ENCODE results near the gene CCDC142.
A peak's percentile ranks its signal among the peaks of the same experiment; 100 is the strongest.

The CCDC142 gene

GRCh38 chr2:74500578-74500946 is 17.8 kb upstream of the CCDC142 start:
- Histone ChIP-seq H3K4me3 (no peak overlapping the region), H3K27ac (no peak overlapping the region)
- TF ChIP-seq CTCF (IDR thresholded peaks at IDR 0.05): no peak
- DNase-seq (ENCODE audit: low spot score): no peak

DNA sequence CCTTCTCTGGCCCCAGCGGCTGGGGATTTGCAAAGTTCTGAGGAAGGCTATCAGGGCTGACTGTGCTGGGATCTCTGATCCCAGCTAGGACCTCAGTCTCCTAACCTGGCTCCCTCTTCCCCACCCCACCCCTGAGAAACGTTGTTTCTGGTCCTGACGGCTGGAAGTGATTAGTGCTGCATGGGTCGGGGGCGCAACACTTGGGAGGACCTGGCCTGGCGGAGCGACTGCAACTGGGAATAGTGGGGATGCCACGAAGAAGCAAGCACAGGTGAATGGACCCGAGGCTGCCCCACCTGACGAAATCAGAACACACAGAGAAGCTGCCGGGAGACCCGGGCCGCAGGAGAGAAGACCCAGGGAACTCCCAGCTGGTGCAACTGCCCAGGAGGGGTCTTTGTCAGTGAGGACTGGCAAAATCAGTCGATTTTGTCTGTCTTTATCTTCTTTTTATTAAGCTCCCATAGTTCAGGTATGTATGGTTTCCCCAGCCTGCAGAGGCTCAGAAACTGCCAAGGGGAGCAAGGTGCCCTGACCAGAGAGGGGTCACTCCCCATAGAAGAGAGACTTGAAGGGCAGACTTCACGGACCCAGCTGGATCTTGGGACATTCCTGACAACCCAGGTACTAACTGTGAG is 17.3 kb upstream of the CCDC142 start:
- H3K27ac ChIP-seq: no peak overlapping the region
- TF ChIP-seq CTCF (IDR thresholded peaks at IDR 0.05): no peak
- DNase-seq (ENCODE audit: low spot score): peak; percentile 67
- no peak overlapping the region for H3K4me3 ChIP-seq

DNA sequence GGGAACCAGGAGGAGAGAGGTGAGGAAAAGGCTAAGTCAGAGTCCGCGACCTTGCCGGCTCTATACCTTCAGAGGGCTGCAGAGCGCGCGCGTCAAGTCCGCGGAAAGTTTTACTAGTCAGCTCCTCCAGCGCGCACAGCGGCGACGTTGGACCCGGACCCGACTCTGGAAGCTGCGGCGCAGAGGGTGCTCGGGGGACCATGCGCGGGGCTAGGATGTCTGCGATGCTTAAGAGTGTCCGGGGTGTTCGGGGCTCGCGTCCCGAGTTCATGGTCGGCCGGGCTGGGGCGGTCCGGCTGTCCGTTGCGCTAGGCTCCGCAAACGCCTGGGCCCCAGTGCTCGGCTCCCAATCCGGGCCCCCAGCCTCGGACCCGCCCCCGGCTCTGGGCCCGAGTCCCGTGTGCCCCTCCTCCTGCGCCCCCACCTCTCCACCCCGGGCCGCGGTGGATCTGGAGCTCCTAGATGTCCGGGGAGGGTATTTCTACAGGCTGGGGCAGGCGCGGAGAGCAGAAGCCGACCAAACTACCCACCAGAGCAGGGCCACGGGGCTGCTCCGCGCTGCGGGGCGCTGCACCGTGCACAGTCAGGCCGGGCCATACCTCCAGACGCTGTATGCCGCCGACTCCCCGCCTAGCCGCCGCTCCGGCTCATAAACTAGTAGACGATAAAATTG is 16.6 kb upstream of the CCDC142 start, which contains the start of gene LBX2:
TSS of gene LBX2 (minus strand) at position 337 of the 673 bp plus-strand sequence. CDS start at position 271, 66 bp downstream.
- no peak for TF ChIP-seq CTCF (IDR thresholded peaks at IDR 0.05)
- no peak within 1 kb of the TSS for H3K27ac ChIP-seq
- DNase-seq (ENCODE audit: low spot score): no peak
- peak within 1 kb of the TSS; percentile 65 for H3K4me3 ChIP-seq

DNA sequence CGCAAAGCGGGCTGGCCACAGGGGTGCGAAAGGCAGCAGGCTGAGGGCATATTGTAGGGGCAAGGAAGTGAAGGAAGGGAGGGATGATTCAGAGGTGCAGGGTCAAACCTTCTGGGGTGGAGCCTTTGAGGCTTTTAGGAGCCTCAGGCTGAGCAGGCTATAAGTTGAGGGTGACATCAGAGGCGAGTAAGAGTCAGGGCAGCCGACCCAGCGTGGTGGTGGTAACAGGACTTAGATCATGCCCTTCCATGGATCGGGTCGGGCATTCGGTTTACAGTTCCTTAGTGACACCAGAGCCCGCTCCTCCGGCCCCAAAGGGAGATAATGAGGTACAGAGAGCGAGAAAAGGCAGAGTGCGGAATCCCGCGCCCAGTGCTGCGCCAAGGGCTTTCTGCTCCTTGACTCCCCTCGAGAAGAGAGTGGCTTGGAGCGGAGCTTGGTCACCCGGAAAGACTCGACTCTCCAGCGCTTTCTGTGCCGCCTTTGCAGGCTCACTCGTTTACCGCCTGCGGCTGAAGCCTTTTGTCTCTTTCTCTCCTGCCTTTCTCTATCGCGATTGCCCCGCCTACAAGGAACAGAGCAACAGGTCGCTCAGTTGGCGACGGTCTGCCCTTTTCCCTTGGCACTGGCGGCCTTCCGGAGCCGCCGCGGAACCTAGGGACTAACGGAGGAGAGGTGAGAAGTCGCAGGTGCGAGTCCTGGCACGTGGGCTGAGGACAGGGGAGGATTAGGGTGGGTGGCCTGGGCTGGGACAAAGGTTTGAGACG is 15.9 kb upstream of the CCDC142 start:
- TF ChIP-seq CTCF (IDR thresholded peaks at IDR 0.05): no peak
- H3K4me3 ChIP-seq: peak overlapping the region; percentile 65
- DNase-seq (ENCODE audit: low spot score): peak; percentile 63
- H3K27ac ChIP-seq: no peak overlapping the region

- Histone ChIP-seq H3K27ac (no peak overlapping the region), H3K4me3 (peak overlapping the region; percentile 65)
- no peak for TF ChIP-seq CTCF (IDR thresholded peaks at IDR 0.05)
- peak; percentile 72 for DNase-seq (ENCODE audit: low spot score)
Measured at GRCh38 chr2:74497777-74498499, 15.1 kb upstream of the CCDC142 start.

DNA sequence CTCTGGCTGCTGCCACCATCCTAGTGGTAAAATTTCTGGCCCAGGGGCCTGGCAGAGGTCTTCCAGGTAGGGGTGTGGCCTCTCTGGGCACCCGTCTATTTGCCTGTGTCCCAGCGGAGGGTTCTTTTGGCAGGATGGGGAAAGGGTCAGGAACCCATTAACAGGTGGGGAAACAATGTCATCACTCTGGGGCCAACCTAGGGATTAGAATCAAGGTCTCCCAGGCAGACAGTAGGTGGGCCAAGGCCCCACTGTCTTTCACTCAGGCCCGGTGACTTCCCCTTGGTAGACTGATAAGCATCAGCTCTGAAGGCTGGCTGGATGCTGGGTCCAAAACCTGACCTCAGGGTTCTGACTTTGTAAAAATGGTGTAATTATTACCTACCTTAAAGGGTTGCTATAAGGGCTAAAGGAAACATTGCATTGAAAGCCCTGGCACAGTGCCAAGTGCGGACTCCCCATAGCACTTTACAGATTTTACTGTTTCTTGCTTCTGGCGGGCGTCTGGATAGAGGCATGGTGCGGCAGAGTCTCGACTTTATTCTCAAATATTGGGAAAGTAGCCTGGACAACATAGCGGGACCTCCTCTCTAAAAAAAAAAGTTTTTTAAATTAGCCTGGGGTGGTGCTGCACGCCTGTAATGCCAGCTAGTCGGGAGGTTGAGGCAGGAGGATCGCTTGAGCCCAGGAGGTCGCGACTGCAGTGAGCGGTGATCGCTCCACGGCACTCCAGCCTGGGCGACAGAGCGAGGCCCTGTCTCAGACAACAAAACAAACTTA is 14.4 kb upstream of the CCDC142 start:
- no peak for DNase-seq (ENCODE audit: low spot score)
- Histone ChIP-seq H3K4me3 (peak overlapping the region; percentile 65), H3K27ac (no peak overlapping the region)
- TF ChIP-seq CTCF (IDR thresholded peaks at IDR 0.05): no peak
